SK-N-SH treated with all-trans-retinoic acid at 6 μM for 48 hours (cell line): Measurements from ENCODE around the gene SLC28A2.

ENCODE experiments used
- ATAC-seq: fragments of 200-7000 bp; cut with Tn5 transposase; 3 replicates; pipeline ENCODE4 v1.9.1; 2020; ENCODE audit warnings: mild to moderate bottlenecking, moderate library complexity
- CREB5 ChIP-seq: fragments of 250-450 bp; sonication (Bioruptor Pico); IDR thresholded peaks from 2 replicates; pipeline ENCODE4 v1.5.1; 2020; ENCODE audit warnings: low read depth, mild to moderate bottlenecking, moderate library complexity
- ISL1 ChIP-seq: fragments of 250-450 bp; sonication (Bioruptor Pico); IDR thresholded peaks from 2 replicates; pipeline ENCODE4 v2.1.2; 2022; ENCODE audit warnings: mild to moderate bottlenecking, moderate library complexity
- POU6F1 ChIP-seq: fragments of 250-450 bp; sonication (Bioruptor Pico); IDR thresholded peaks from 2 replicates; pipeline ENCODE4 v1.8.0; 2021; ENCODE audit warnings: low read depth, mild to moderate bottlenecking, moderate library complexity, borderline replicate concordance
- PPARA ChIP-seq: fragments of 250-450 bp; sonication (Bioruptor Pico); IDR thresholded peaks from 2 replicates; pipeline ENCODE4 v1.5.0; 2020; ENCODE audit warnings: mild to moderate bottlenecking, borderline replicate concordance
- TCF4 ChIP-seq: fragments of 250-450 bp; sonication (Bioruptor Pico); IDR thresholded peaks from 2 replicates; pipeline ENCODE4 v1.8.0; 2021; ENCODE audit warnings: mild to moderate bottlenecking, moderate library complexity, borderline replicate concordance
- TSHZ2 ChIP-seq: fragments of 250-450 bp; sonication (Bioruptor Pico); IDR thresholded peaks from 2 replicates; pipeline ENCODE4 v1.5.0; 2020; ENCODE audit warnings: mild to moderate bottlenecking, moderate library complexity
- ZFP3 ChIP-seq: fragments of 250-450 bp; sonication (Bioruptor Pico); IDR thresholded peaks from 2 replicates; pipeline ENCODE4 v1.5.0; 2020; ENCODE audit warnings: mild to moderate bottlenecking, moderate library complexity
- ZFP30 ChIP-seq: fragments of 450-650 bp; formaldehyde crosslinking; IDR thresholded peaks from 2 replicates; pipeline ENCODE4 v1.5.0; 2022; ENCODE audit warnings: mild to moderate bottlenecking, moderate library complexity

Gene SLC28A2

GRCh38 chr15:45326280-45326679 is 74.2 kb downstream of the SLC28A2 start:
- TF ChIP-seq TSHZ2 (CRISPR knock-in tag) (no peak), ZFP30 (CRISPR knock-in tag) (no peak)
- ATAC-seq: no peak

GRCh38 chr15:45326741-45327140 is 74.7 kb downstream of the SLC28A2 start:
- ATAC-seq: no peak
- TF ChIP-seq TCF4: no peak
- no peak for TF ChIP-seq ISL1
- no peak for TF ChIP-seq PPARA (CRISPR knock-in tag)
- no peak for TF ChIP-seq POU6F1 (CRISPR knock-in tag)
- TF ChIP-seq CREB5 (CRISPR knock-in tag): no peak
- TF ChIP-seq ZFP3 (CRISPR knock-in tag): no peak
